Neural progenitor cell (in vitro differentiated cells): ENCODE data around the gene NEAT1. TPM values are rescaled to one million over a fixed set of nuclear protein-coding genes. Genes with fewer than 3 reads are reported as not detected.
"Not testable (repeated sequence)": the region's sequence is repeated elsewhere in the genome, so short reads cannot be mapped to it uniquely, and the experiment has no call there.

ENCODE experiments used
- DNase-seq: peaks from one replicate; pipeline ENCODE4 v3.0.0-alpha.2; 2016; ENCODE audit warnings: low spot score
- H2AFZ ChIP-seq: fragments of 200-600 bp; sonication (generic); replicated peaks from 2 replicates; pipeline ENCODE4 v1.6.1; 2016; ENCODE audit warnings: antibody characterized with exemption
- H3F3A ChIP-seq: fragments of 200-600 bp; sonication (generic); 2 replicates; pipeline ENCODE4 v1.6.1; 2016; ENCODE audit warnings: antibody characterized with exemption, low read depth
- H3K27ac ChIP-seq: fragments of 200-600 bp; sonication (generic); 2 replicates; pipeline ENCODE4 v1.5.1; 2016; ENCODE audit warnings: mild to moderate bottlenecking
- H3K27me3 ChIP-seq: fragments of 200-600 bp; sonication (generic); 2 replicates; pipeline ENCODE4 v1.6.1; 2016; ENCODE audit warnings: mild to moderate bottlenecking, moderate library complexity
- H3K36me3 ChIP-seq: fragments of 200-600 bp; sonication (generic); 2 replicates; pipeline ENCODE4 v1.5.1; 2016
- H3K4me1 ChIP-seq: fragments of 200-600 bp; sonication (generic); 2 replicates; pipeline ENCODE4 v1.6.1; 2016; ENCODE audit warnings: mixed run types
- H3K4me2 ChIP-seq: fragments of 200-600 bp; sonication (generic); 2 replicates; pipeline ENCODE4 v1.6.1; 2016
- H3K4me3 ChIP-seq: fragments of 200-600 bp; sonication (generic); 2 replicates; pipeline ENCODE4 v1.5.1; 2016
- H3K79me2 ChIP-seq: fragments of 200-600 bp; sonication (generic); 2 replicates; pipeline ENCODE4 v1.6.1; 2016; ENCODE audit warnings: low read depth
- H3K9ac ChIP-seq: fragments of 200-600 bp; sonication (generic); 2 replicates; pipeline ENCODE4 v1.6.1; 2016
- H3K9me3 ChIP-seq: fragments of 200-600 bp; sonication (generic); 2 replicates; pipeline ENCODE4 v1.5.1; 2016; ENCODE audit warnings: low read depth
- H4K20me1 ChIP-seq: fragments of 200-600 bp; sonication (generic); 2 replicates; pipeline ENCODE4 v1.6.1; 2016; ENCODE audit warnings: low read depth
- H3K27ac Mint-ChIP-seq: 3 replicates; pipeline ENCODE4 v1.8.0; 2021; ENCODE audit warnings: mixed read lengths
- H3K27me3 Mint-ChIP-seq: 2 replicates; pipeline ENCODE4 v1.8.0; 2022; ENCODE audit warnings: low read depth, mild to moderate bottlenecking, inconsistent platforms, moderate library complexity, mixed read lengths; ENCODE audit not compliant: insufficient read depth
- H3K36me3 Mint-ChIP-seq: 3 replicates; pipeline ENCODE4 v1.8.0; 2021; ENCODE audit warnings: mixed read lengths
- H3K4me1 Mint-ChIP-seq: 3 replicates; pipeline ENCODE4 v1.8.0; 2021; ENCODE audit warnings: mixed read lengths
- H3K4me3 Mint-ChIP-seq: 3 replicates; pipeline ENCODE4 v1.8.0; 2021; ENCODE audit warnings: mild to moderate bottlenecking, moderate library complexity, mixed read lengths
- H3K9me3 Mint-ChIP-seq: 3 replicates; pipeline ENCODE4 v1.8.0; 2020; ENCODE audit warnings: mixed read lengths
- EZH2 ChIP-seq: fragments of 200-600 bp; sonication (generic); IDR thresholded peaks from 2 replicates; pipeline ENCODE4 v1.6.1; 2017; ENCODE audit warnings: antibody characterized with exemption, mild to moderate bottlenecking, moderate library complexity
- EZH2phosphoT487 ChIP-seq: fragments of 200-600 bp; sonication (generic); IDR thresholded peaks from 2 replicates; pipeline ENCODE4 v1.6.1; 2017; ENCODE audit warnings: antibody characterized with exemption
- total RNA-seq: library from RNA; depleted of rRNA; stranded (reverse); fragments of >200 nt; gene quantifications from 2 replicates; pipeline ENCODE4 v1.2.3, GENCODE V29; 2015; ENCODE audit warnings: low replicate concordance
- TF ChIP-seq, protein P1 (sequence below): fragments of 200-600 bp; sonication (generic); IDR thresholded peaks from 2 replicates; pipeline ENCODE4 v1.5.1; 2017; ENCODE audit warnings: antibody characterized with exemption, mild to moderate bottlenecking

The NEAT1 gene
- total RNA-seq, 1 donor from 2014 or later = 4.0 TPM

DNA sequence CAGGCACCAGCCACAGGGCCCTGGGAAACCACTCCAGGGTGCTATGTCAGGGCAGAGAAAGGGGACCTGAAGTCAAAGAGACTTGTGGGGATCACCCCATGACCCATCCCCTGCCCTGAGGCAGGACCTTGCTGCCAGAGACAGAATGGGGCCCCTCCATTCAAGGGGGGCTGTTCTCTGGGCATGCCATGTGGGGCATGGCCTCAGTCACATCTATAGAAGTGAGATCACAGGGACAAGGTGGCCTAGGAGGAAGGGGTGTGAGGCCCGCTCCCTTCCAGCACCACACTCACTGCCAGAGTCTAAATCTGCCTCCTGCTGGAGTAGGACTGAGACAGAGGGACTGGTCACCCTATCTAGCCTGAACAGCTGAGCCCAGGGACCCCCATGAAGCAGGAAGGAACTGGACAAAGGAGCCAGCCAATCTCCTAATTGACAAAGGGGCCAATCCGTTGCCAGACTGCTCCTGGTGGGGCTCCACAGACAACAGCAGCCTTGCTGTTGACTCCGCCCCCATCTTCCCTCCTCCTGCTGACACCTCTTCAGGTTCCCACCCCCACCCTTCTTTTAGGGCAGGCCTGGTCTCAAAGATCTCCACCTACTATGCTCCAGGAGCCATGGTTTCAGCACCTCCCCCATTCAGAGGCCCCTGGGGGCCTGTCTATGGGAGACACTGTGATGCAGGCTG is 26.0 kb downstream of the NEAT1 start:
- no peak overlapping the region for H3K4me3 Mint-ChIP-seq
- Histone ChIP-seq H3K9ac (no peak overlapping the region), H3K27me3 (no peaks in the 10 kb centered on the region), H3K4me1 (no peaks in the 10 kb centered on the region), H3K4me2 (peak overlapping the region; percentile 10), H3F3A (peaks cover 6% of the 10 kb centered on the region), H3K79me2 (no peaks in the 10 kb centered on the region), H3K9me3 (no peaks in the 10 kb centered on the region), H4K20me1 (no peaks in the 10 kb centered on the region), H3K4me3 (no peak overlapping the region), H2AFZ (no peak overlapping the region), H3K36me3 (no peaks in the 10 kb centered on the region), H3K27ac (no peak overlapping the region)
- H3K27me3 Mint-ChIP-seq = peaks cover 13% of the 10 kb centered on the region
- H3K36me3 Mint-ChIP-seq = peaks cover 4% of the 10 kb centered on the region
- no peak for TF ChIP-seq EZH2
- TF ChIP-seq EZH2phosphoT487 = no peak
- TF ChIP-seq, protein P1, sequence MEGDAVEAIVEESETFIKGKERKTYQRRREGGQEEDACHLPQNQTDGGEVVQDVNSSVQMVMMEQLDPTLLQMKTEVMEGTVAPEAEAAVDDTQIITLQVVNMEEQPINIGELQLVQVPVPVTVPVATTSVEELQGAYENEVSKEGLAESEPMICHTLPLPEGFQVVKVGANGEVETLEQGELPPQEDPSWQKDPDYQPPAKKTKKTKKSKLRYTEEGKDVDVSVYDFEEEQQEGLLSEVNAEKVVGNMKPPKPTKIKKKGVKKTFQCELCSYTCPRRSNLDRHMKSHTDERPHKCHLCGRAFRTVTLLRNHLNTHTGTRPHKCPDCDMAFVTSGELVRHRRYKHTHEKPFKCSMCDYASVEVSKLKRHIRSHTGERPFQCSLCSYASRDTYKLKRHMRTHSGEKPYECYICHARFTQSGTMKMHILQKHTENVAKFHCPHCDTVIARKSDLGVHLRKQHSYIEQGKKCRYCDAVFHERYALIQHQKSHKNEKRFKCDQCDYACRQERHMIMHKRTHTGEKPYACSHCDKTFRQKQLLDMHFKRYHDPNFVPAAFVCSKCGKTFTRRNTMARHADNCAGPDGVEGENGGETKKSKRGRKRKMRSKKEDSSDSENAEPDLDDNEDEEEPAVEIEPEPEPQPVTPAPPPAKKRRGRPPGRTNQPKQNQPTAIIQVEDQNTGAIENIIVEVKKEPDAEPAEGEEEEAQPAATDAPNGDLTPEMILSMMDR = no peak
- H3K9me3 Mint-ChIP-seq = peaks cover 22% of the 10 kb centered on the region
- DNase-seq = peak; percentile 50
- peak overlapping the region; percentile 63 for H3K27ac Mint-ChIP-seq
- peaks cover 36% of the 10 kb centered on the region for H3K4me1 Mint-ChIP-seq

DNA sequence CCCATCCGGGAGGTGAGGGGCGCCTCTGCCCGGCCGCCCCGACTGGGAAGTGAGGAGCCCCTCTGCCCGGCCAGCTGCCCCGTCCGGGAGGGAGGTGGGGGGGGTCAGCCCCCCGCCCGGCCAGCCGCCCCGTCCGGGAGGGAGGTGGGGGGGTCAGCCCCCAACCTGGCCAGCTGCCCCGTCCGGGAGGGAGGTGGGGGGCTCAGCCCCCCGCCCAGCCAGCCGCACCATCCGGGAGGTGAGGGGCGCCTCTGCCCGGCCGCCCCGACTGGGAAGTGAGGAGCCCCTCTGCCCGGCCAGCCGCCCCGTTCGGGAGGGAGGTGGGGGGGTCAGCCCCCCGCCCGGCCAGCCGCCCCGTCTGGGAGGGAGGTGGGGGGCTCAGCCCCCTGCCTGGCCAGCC is 28.7 kb downstream of the NEAT1 start:
- not testable (repeated sequence) for H3K9ac ChIP-seq, H3F3A ChIP-seq, H3K4me2 ChIP-seq, H3K79me2 ChIP-seq, H3K9me3 ChIP-seq, H3K36me3 ChIP-seq, H3K36me3 Mint-ChIP-seq, H3K27ac ChIP-seq, H3K4me1 ChIP-seq, H2AFZ ChIP-seq, H3K4me3 ChIP-seq, H3K4me3 Mint-ChIP-seq, H3K27ac Mint-ChIP-seq, DNase-seq, H4K20me1 ChIP-seq
- peaks cover 15% of the 10 kb centered on the region for H3K27me3 Mint-ChIP-seq
- peaks cover 29% of the 10 kb centered on the region for H3K9me3 Mint-ChIP-seq
- H3K4me1 Mint-ChIP-seq = peaks cover 37% of the 10 kb centered on the region
- H3K27me3 ChIP-seq = peaks cover 17% of the 10 kb centered on the region

DNA sequence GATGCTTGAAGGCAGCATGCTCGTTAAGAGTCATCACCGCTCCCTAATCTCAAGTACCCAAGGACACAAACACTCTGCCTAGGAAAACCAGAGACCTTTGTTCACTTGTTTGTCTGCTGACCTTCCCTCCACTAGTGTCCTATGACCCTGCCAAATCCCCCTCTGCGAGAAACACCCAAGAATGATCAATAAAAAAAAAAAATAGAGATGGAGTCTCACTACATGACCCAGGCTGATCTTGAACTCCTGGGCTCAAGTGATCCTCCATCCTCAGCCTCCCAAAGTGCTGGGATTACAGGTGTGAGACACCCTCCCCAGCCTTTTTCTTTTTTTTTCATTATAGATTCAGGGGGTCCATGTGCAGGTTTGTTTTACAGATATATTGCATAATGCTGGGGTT is 29.7 kb downstream of the NEAT1 start:
- Mint-ChIP-seq H3K9me3 (peaks cover 27% of the 10 kb centered on the region), H3K4me3 (peak overlapping the region; percentile 58), H3K4me1 (peaks cover 40% of the 10 kb centered on the region), H3K27ac (peak overlapping the region; percentile 60), H3K27me3 (peaks cover 11% of the 10 kb centered on the region)
- H3K4me3 ChIP-seq, DNase-seq, H3K9me3 ChIP-seq, H3K27ac ChIP-seq, H3K36me3 Mint-ChIP-seq, H3K4me1 ChIP-seq, H3K79me2 ChIP-seq, H3K4me2 ChIP-seq, H3K36me3 ChIP-seq, H4K20me1 ChIP-seq, H2AFZ ChIP-seq, H3K9ac ChIP-seq: not testable (repeated sequence)
- Histone ChIP-seq H3K27me3 (peaks cover 27% of the 10 kb centered on the region), H3F3A (peaks cover 10% of the 10 kb centered on the region)

DNA sequence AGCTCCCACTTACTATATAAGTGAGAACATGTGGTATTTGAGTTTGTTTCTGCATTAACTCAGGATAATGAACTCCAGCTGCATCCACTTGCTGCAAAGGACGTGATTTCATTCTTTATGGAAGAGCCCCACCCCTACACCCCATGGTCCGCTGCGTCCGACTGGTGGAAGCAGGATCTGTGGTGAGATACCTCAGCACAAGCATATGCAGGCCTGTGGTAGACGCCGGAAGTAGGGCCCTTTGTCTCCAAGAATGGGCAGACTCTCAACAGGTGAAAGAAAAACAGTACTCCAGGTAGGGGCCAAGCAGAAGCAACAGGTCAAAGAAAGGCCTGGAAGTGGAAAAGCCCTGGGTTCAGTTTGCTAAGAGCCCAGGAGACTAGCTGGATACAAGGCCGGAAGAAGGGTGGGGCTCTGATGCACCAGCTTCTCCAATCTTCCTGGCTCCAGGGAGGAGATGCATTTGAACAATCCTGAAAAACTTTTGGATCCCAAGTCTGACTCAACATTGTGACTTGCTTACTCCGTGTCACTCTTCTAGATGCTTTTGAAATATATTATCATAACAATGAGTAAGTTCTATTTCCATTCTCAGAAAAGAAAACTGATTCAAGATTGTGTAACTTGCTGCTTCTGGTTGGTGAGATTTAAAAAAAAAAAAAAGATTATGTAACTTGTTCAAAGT is 30.4 kb downstream of the NEAT1 start:
- DNase-seq = no peak
- Mint-ChIP-seq H3K27me3 (peaks cover 11% of the 10 kb centered on the region), H3K4me3 (no peak overlapping the region), H3K9me3 (peaks cover 30% of the 10 kb centered on the region), H3K36me3 (peaks cover 9% of the 10 kb centered on the region), H3K4me1 (peaks cover 39% of the 10 kb centered on the region), H3K27ac (no peak overlapping the region)
- H3K79me2 ChIP-seq = no peaks in the 10 kb centered on the region
- H3K4me1 ChIP-seq = no peaks in the 10 kb centered on the region
- no peak overlapping the region for H3K4me3 ChIP-seq
- no peaks in the 10 kb centered on the region for H3K36me3 ChIP-seq
- H4K20me1 ChIP-seq = no peaks in the 10 kb centered on the region
- H3F3A ChIP-seq = peaks cover 10% of the 10 kb centered on the region
- no peak overlapping the region for H2AFZ ChIP-seq
- TF ChIP-seq EZH2 (no peak), EZH2phosphoT487 (no peak)
- TF ChIP-seq, protein P1 = no peak
- peaks cover 34% of the 10 kb centered on the region for H3K27me3 ChIP-seq
- H3K27ac ChIP-seq = no peak overlapping the region
- H3K9ac ChIP-seq = no peak overlapping the region
- H3K9me3 ChIP-seq = no peaks in the 10 kb centered on the region
- no peak overlapping the region for H3K4me2 ChIP-seq
